Measurements from ENCODE around the gene CTTNBP2NL.
"Not testable (repeated sequence)": the region's sequence is repeated elsewhere in the genome, so short reads cannot be mapped to it uniquely, and the experiment has no call there.

CTTNBP2NL gene

DNA sequence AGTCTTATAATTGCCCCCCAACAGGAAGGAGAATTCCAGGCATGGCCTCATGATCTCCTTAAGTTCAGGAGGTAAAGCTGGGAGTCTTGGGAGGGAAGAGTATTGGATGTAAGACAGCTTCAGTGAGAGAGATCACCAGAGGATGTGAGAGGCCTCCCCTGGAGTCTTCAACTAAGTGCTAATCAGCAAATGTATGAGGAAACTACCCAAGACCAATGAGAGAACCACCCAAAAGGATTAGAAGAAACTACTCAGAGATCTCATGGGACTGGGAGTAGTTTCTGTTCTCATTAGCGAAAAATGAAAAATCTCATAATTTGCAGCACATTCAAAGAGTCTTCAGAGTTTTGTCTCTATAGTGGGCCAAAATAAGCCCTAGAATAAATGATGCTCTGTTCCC lies 76.1 kb downstream of the CTTNBP2NL start:
- no peak overlapping the region for H3K27ac ChIP-seq
- TF ChIP-seq, protein P1, sequence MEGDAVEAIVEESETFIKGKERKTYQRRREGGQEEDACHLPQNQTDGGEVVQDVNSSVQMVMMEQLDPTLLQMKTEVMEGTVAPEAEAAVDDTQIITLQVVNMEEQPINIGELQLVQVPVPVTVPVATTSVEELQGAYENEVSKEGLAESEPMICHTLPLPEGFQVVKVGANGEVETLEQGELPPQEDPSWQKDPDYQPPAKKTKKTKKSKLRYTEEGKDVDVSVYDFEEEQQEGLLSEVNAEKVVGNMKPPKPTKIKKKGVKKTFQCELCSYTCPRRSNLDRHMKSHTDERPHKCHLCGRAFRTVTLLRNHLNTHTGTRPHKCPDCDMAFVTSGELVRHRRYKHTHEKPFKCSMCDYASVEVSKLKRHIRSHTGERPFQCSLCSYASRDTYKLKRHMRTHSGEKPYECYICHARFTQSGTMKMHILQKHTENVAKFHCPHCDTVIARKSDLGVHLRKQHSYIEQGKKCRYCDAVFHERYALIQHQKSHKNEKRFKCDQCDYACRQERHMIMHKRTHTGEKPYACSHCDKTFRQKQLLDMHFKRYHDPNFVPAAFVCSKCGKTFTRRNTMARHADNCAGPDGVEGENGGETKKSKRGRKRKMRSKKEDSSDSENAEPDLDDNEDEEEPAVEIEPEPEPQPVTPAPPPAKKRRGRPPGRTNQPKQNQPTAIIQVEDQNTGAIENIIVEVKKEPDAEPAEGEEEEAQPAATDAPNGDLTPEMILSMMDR (conservative IDR thresholded peaks at IDR 0.05): no peak

DNA sequence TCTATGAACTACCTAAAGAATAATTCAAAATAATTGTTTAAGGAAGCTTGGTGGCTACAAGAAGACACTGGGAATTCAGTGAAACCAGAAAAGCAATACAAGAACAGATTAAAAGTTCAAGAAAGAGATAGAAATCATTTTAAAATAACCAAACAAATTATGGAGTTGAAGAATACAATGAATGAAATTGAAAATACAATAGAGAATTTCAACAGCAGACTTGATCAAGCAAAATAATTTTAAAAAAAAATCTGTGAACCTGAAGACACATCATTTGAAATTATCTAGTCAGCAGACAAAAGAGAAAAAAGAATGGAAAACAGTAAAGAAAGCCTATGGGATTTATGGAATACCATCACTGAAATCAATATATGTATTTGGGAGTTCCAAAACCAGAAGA lies 81.5 kb downstream of the CTTNBP2NL start:
- no peak overlapping the region for H3K27ac ChIP-seq
- TF ChIP-seq, protein P1 (conservative IDR thresholded peaks at IDR 0.05): no peak

DNA sequence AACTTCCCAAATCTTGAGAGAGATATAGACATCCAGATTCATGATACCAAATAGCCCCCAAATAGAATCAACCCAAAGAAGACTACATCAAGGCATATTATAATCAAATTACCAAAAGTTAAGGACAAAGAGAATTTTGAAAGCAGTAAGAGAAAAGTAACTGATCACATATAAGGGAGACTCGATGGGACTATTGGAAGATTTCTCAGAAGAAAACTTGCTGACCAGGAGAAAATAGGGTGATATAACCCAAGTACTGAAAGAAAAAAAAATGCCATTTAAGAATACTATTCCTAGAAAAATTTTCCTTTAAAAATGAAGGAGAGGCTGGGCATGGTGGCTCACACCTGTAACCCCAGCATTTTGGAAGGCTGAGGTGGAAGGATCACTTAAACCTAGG lies 82.3 kb downstream of the CTTNBP2NL start:
- TF ChIP-seq, protein P1 (conservative IDR thresholded peaks at IDR 0.05): no peak
- H3K27ac ChIP-seq: no peak overlapping the region

DNA sequence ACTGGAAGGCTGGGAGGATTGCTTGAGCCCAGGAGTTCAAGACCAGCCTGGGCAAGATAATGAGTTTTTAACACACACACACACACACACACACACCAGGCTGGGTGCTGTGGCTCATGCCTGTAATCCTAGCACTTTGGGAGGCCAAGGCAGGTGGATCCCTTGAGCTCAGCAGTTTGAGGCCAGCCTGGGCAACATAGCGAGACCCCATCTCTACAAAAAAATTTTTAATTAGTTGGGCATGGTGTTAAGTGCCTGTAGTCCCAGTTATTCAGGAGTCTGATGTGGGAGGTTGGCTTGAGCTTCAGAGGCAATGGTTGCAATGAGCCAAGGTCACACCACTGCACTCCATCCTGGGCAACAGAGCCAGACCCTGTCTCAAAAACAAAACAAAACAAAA lies 90.0 kb downstream of the CTTNBP2NL start:
- not testable (repeated sequence) for H3K27ac ChIP-seq

DNA sequence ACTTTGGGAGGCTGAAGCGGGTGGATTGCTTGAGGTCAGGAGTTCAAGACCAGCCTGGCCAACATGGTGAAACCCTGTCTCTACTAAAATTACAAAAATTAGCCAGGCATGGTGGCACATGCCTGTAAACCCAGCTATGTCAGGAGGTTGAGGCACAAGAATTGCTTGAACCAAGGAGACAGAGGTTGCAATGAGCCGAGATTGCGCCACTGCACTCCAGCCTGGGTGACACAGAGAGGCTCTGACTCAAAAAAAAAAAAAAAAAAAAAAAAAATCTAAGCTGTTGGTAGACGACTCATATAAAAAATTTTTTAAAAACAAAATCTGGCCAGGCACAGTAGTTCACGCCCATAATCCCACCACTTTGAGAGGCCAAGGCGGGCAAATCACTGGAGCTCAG lies 91.7 kb downstream of the CTTNBP2NL start:
- not testable (repeated sequence) for H3K27ac ChIP-seq

DNA sequence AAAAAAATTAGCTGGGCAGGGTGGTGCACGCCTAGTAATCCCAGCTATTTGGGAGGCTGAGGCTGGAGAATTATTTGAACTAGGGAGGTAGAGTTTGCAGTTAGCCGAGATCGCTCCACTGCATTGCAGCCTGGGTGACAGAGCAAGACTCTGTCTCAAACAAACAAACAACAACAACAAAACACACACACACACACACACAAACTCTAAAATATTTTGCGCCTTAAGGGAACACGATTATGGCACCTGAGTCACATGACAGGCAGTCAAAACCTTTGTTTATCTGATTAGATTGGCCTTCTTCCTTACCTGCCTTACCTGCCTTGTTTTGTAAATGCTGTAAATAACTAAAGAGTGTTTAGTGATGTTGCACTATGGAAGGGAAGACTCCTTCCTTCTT lies 92.1 kb downstream of the CTTNBP2NL start:
- TF ChIP-seq, protein P1 (conservative IDR thresholded peaks at IDR 0.05): no peak
- no peak overlapping the region for H3K27ac ChIP-seq

DNA sequence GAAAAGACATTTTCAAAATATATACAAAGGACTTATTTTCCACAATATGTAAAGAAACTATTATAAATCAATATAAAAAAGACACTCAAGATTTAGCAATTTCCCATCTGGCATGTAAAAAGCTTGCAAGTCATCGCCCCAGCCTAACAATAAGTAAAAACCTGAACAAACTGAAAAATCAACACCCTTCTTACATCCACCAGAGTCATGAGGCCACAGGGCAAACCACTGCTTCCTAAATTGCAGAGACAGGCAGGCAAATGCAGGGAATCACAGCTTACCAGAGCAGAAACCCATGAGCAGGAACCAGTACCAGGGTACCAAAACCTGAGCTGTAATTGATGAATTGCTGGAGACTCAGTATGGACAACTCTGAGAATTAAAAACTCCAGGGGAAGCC lies 96.1 kb downstream of the CTTNBP2NL start:
- no peak overlapping the region for H3K27ac ChIP-seq
- TF ChIP-seq, protein P1 (conservative IDR thresholded peaks at IDR 0.05): no peak

DNA sequence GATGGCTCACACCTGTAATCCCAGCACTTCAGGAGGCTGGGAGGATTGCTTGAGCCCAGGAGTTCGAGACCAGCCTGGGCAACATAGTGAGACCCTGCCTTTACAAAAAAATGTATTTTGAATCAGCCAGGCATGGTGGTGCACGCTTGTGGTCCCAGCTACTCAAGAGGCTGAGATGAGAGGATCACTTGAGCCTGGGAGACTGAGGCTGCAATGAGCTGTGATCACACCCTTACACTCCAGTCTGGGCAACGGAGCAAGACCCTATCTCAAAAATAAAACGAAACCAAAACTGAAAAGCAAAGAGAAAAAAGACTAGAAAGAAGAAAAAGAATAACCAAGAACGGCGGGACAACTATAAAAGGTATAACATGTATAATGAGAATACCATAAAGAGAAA lies 97.3 kb downstream of the CTTNBP2NL start:
- TF ChIP-seq, protein P1 (conservative IDR thresholded peaks at IDR 0.05): no peak

DNA sequence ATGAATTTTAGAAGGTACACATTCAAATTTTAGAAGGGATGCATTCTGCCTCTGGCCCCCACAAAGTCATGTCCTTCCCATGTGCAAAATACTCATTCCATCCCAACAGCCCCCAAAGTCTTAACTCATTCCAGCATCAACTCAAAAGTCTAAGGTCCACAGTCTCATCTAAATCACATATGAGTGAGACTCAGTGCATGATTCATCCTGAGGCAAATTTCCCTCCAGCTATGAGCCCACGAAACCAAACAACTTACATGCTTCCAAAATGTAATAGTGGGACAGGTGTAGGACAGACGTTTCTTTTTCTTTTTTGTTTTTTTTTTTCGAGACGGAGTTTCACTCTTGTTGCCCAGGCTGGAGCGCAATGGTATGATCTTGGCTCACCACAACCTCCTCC lies 100.3 kb downstream of the CTTNBP2NL start:
- H3K27ac ChIP-seq: no peak overlapping the region
- TF ChIP-seq, protein P1 (conservative IDR thresholded peaks at IDR 0.05): no peak

More for the DNA sequence above, 97.3 kb downstream of the CTTNBP2NL start:
- no peak overlapping the region for H3K27ac ChIP-seq

Data from VCaP (cell line).